Panc1 (cell line): Measurements from ENCODE around the gene SYCP2L.

Source experiments
- CTCF ChIP-seq: fragments of 450-650 bp; IDR thresholded peaks from 2 replicates; pipeline ENCODE4 v1.5.1; 2017; ENCODE audit warnings: mild to moderate bottlenecking
- REST ChIP-seq, 2 experiments: IDR thresholded peaks; 2 replicates each; pipeline ENCODE4 v1.6.1; 2011 to 2012; ENCODE audit warnings: low read depth in 2 of 2, control low read depth in 1 of 2, low read length in 1 of 2, mild to moderate bottlenecking in 1 of 2, moderate library complexity in 1 of 2; ENCODE audit not compliant: insufficient read depth in 1 of 2

GRCh38 chr6:10854922-10855632, 31.8 kb upstream of the SYCP2L start:
- TF ChIP-seq CTCF, result no peak
- TF ChIP-seq REST (IDR thresholded peaks at IDR 0.05; ENCODE audit: insufficient read depth in 1 of 2, low read depth in 2 of 2, low read length in 1 of 2), result no peak
